AG09309 (cell line): ENCODE data around the gene G0S2.

Experiments
- DNase-seq: peaks from one replicate; pipeline ENCODE4 v3.0.0-alpha.2; 2010; ENCODE audit warnings: low read depth
- H3K4me3 ChIP-seq: 2 replicates; pipeline ENCODE4 v1.5.1; 2011; ENCODE audit warnings: mild to moderate bottlenecking, low read depth, low read length, moderate library complexity; ENCODE audit not compliant: control insufficient read depth
- CTCF ChIP-seq: IDR thresholded peaks from 2 replicates; pipeline ENCODE4 v1.5.1; 2011; ENCODE audit warnings: mild to moderate bottlenecking, low read depth, low read length, inconsistent platforms; ENCODE audit not compliant: insufficient read depth, control insufficient read depth; ENCODE audit errors: missing control alignments

G0S2 gene

GRCh38 chr1:209723756-209724693 lies 48.8 kb downstream of the G0S2 start:
- TF ChIP-seq CTCF: no peak
- no peak overlapping the region for H3K4me3 ChIP-seq
- DNase-seq: no peak
